IMR-90 (cell line): ENCODE data around the gene SNRPE. TPM values are rescaled to one million over a fixed set of nuclear protein-coding genes. Genes with fewer than 3 reads are reported as not detected.

Experiments
- ATAC-seq: fragments of 200-7000 bp; cut with Tn5 transposase; 2 replicates; pipeline ENCODE4 v1.9.1; 2020; ENCODE audit warnings: low read depth, mild to moderate bottlenecking, moderate library complexity
- BruUV-seq: library from RNA; stranded (reverse); fragments of 400-500 nt; replicated peaks from 2 replicates; lab custom pipeline; 2021; lab: Mats Ljungman, UMichigan
- CTCF ChIA-PET: fragments of 300-600 bp; formaldehyde crosslinking; extraction: SDS; loops from one replicate; lab custom pipeline; 2021; ENCODE audit warnings: antibody characterized with exemption; lab: Yijun Ruan, JAX
- POLR2A ChIA-PET: fragments of 300-600 bp; sonication (Branson Sonifier 250); formaldehyde crosslinking; loops from one replicate; lab custom pipeline; 2022; ENCODE audit warnings: antibody characterized with exemption; ENCODE audit not compliant: unreplicated experiment; lab: Charles Lee
- DNase-seq: peaks from one replicate; pipeline ENCODE4 v3.0.0; 2013
- H2AFZ ChIP-seq: replicated peaks from 2 replicates; pipeline ENCODE3; 2013; ENCODE audit warnings: low read length, mild to moderate bottlenecking; ENCODE audit not compliant: poor library complexity
- H2AK5ac ChIP-seq: 2 replicates; pipeline ENCODE4 v1.6.1; 2013; ENCODE audit warnings: low read depth, low read length, inconsistent platforms
- H2AK9ac ChIP-seq: replicated peaks from 2 replicates; pipeline ENCODE3; 2013; ENCODE audit warnings: mild to moderate bottlenecking, low read depth, low read length, moderate library complexity; ENCODE audit not compliant: poor library complexity
- H2BK120ac ChIP-seq: 2 replicates; pipeline ENCODE4 v1.6.1; 2013; ENCODE audit warnings: low read depth, low read length, inconsistent platforms
- H2BK15ac ChIP-seq: 3 replicates; pipeline ENCODE4 v1.6.1; 2013; ENCODE audit warnings: low read depth, low read length, inconsistent platforms
- H2BK20ac ChIP-seq: 2 replicates; pipeline ENCODE4 v1.6.1; 2013; ENCODE audit warnings: low read depth, mild to moderate bottlenecking, inconsistent platforms, low read length, moderate library complexity
- H2BK5ac ChIP-seq: 2 replicates; pipeline ENCODE4 v1.6.1; 2013; ENCODE audit warnings: mild to moderate bottlenecking, low read depth, low read length, inconsistent platforms; ENCODE audit not compliant: poor library complexity, severe bottlenecking
- H3K14ac ChIP-seq: replicated peaks from 2 replicates; pipeline ENCODE4 v1.6.1; 2013; ENCODE audit warnings: low read depth, low read length, inconsistent platforms
- H3K18ac ChIP-seq: 2 replicates; pipeline ENCODE4 v1.6.1; 2013; ENCODE audit warnings: low read depth, low read length, control low read depth
- H3K23ac ChIP-seq: 2 replicates; pipeline ENCODE4 v1.6.1; 2013; ENCODE audit warnings: low read depth, low read length, inconsistent platforms
- H3K27ac ChIP-seq: 2 replicates; pipeline ENCODE4 v1.5.1; 2013; ENCODE audit warnings: mild to moderate bottlenecking, control low read depth, low read length; ENCODE audit not compliant: insufficient read depth
- H3K27me3 ChIP-seq: 2 replicates; pipeline ENCODE4 v1.6.1; 2013; ENCODE audit warnings: low read length; ENCODE audit not compliant: control insufficient read depth, insufficient read depth
- H3K36me3 ChIP-seq: 2 replicates; pipeline ENCODE4 v1.6.1; 2013; ENCODE audit warnings: low read length, mixed read lengths; ENCODE audit not compliant: control insufficient read depth, insufficient read depth
- H3K4ac ChIP-seq: 2 replicates; pipeline ENCODE4 v1.6.1; 2013; ENCODE audit warnings: low read depth, low read length, inconsistent platforms
- H3K4me1 ChIP-seq: 2 replicates; pipeline ENCODE4 v1.6.1; 2013; ENCODE audit warnings: low read length, mixed read lengths; ENCODE audit not compliant: control insufficient read depth, insufficient read depth
- H3K4me2 ChIP-seq: 2 replicates; pipeline ENCODE4 v1.6.1; 2013; ENCODE audit warnings: low read depth, mild to moderate bottlenecking, control low read depth, low read length, moderate library complexity
- H3K4me3 ChIP-seq: 2 replicates; pipeline ENCODE4 v1.5.1; 2013; ENCODE audit warnings: low read depth, mild to moderate bottlenecking, control low read depth, low read length, moderate library complexity; ENCODE audit not compliant: insufficient read depth
- H3K56ac ChIP-seq: 2 replicates; pipeline ENCODE4 v1.6.1; 2013; ENCODE audit warnings: low read length, inconsistent platforms; ENCODE audit not compliant: insufficient read depth; ENCODE audit errors: extremely low read depth
- H3K79me1 ChIP-seq, 2 experiments: 2 replicates each; pipeline ENCODE4 v1.6.1; 2013; ENCODE audit warnings: low read length in 2 of 2, inconsistent platforms in 1 of 2, low read depth in 1 of 2
- H3K9ac ChIP-seq: 2 replicates; pipeline ENCODE4 v1.6.1; 2013; ENCODE audit warnings: low read depth, low read length, control low read depth
- H3K9me1 ChIP-seq: 2 replicates; pipeline ENCODE4 v1.6.1; 2013; ENCODE audit warnings: low read length, inconsistent platforms; ENCODE audit not compliant: insufficient read depth
- H3K9me3 ChIP-seq: 2 replicates; pipeline ENCODE4 v1.6.1; 2013; ENCODE audit warnings: low read length; ENCODE audit not compliant: control insufficient read depth, insufficient read depth
- H4K20me1 ChIP-seq: 2 replicates; pipeline ENCODE4 v1.6.1; 2013; ENCODE audit warnings: low read length, inconsistent platforms; ENCODE audit not compliant: insufficient read depth
- H4K5ac ChIP-seq: 2 replicates; pipeline ENCODE4 v1.6.1; 2013; ENCODE audit warnings: mild to moderate bottlenecking, low read depth, low read length, control low read depth
- H4K8ac ChIP-seq, 2 experiments: 2 replicates each; pipeline ENCODE4 v1.6.1; 2013; ENCODE audit warnings: low read depth in 2 of 2, low read length in 2 of 2, control low read depth in 1 of 2, inconsistent platforms in 1 of 2
- H4K91ac ChIP-seq: 2 replicates; pipeline ENCODE4 v1.6.1; 2013; ENCODE audit warnings: low read depth, low read length, inconsistent platforms; ENCODE audit not compliant: insufficient read depth
- CEBPB ChIP-seq: IDR thresholded peaks from 2 replicates; pipeline ENCODE4 v1.6.1; 2012; ENCODE audit warnings: low read depth, low read length, improper control_type of control experiment
- RCOR1 ChIP-seq: IDR thresholded peaks from 2 replicates; pipeline ENCODE4 v1.6.1; 2012; ENCODE audit warnings: mild to moderate bottlenecking, low read length, improper control_type of control experiment; ENCODE audit not compliant: insufficient replicate concordance
- WGBS, 2 experiments: methylation state at CpG; one replicate each; pipeline versions ENCODE4 v1.1.5 to v1.1.7; 2013; ENCODE audit warnings: missing lambda C conversion rate in 2 of 2; ENCODE audit not compliant: insufficient read length in 1 of 2; ENCODE audit errors: extremely low coverage in 2 of 2; 5-methylcytosine and 5-hydroxymethylcytosine counted together
- dilution Hi-C: fragments of 300-500 bp; cut with HindIII; formaldehyde crosslinking; loops from one replicate; pipeline ENCODE4 v1.14.3; 2018; ENCODE audit warnings: low sequenced_read_pairs; ENCODE audit not compliant: unreplicated experiment
- in situ Hi-C: fragments of 300-500 bp; cut with MboI; formaldehyde crosslinking; loops from 3 replicates; pipeline ENCODE4 v1.14.3; 2019; ENCODE audit warnings: low sequenced_read_pairs, inconsistent platforms, mixed read lengths
- intact Hi-C: fragments of 100-400 bp; cut with micrococcal nuclease; formaldehyde crosslinking; loops from 2 replicates; pipeline ENCODE4 v1.10.0; 2022
- polyA plus RNA-seq, 3 experiments: library from polyadenylated mRNA; depleted of rRNA; stranded (reverse); fragments of >200 nt; gene quantifications; 2 replicates each; pipeline ENCODE4 v1.2.3, GENCODE V29; 2012; ENCODE audit warnings: low replicate concordance in 1 of 3
- total RNA-seq: library from RNA; depleted of rRNA; stranded (reverse); fragments of >200 nt; gene quantifications from 2 replicates; pipeline ENCODE4 v1.2.3, GENCODE V29; 2012

SNRPE gene
- total and polyA plus RNA-seq, 2 of the 4 experiments (the other 2 are of a cell fraction): 43.6 to 219 TPM

- Histone ChIP-seq H3K4me1 (peaks cover 7% of the 10 kb centered on the region), H2BK15ac (peak overlapping the region; percentile 27; the same call in 1 of the 3 replicates), H2AK9ac (no peak overlapping the region), H3K56ac (no peak overlapping the region), H3K23ac (no peak overlapping the region), H3K4me3 (no peak overlapping the region), H2AFZ (no peak overlapping the region), H4K8ac (peak overlapping the region in 1 of 2 experiments; percentile 45; a peak in 1 of 4 replicates), H3K18ac (peak overlapping the region; percentile 90), H3K14ac (peak overlapping the region; percentile 31; the same call in 1 of the 2 replicates), H2BK120ac (peak overlapping the region; percentile 81), H2BK20ac (peak overlapping the region; percentile 95), H3K4ac (peak overlapping the region; percentile 36; the same call in 1 of the 2 replicates), H4K91ac (peak overlapping the region; percentile 65; the same call in 1 of the 2 replicates), H2AK5ac (peak overlapping the region; percentile 5; the same call in 1 of the 2 replicates), H3K9ac (no peak overlapping the region), H4K5ac (peak overlapping the region; percentile 71; the same call in 1 of the 2 replicates), H3K27me3 (no peaks in the 10 kb centered on the region), H3K4me2 (no peak overlapping the region), H3K9me1 (peaks cover 8% of the 10 kb centered on the region; the same call in 1 of the 2 replicates), H3K27ac (no peak overlapping the region), H2BK5ac (peak overlapping the region; percentile 38), H3K9me3 (no peaks in the 10 kb centered on the region), H3K36me3 (no peaks in the 10 kb centered on the region), H4K20me1 (no peaks in the 10 kb centered on the region), H3K79me1 (0 out of 4 replicates have a peak, but pooled peaks cover 0 to 4% of the 10 kb centered on the region in 2 experiments)
- ChIA-PET POLR2A (no interaction called here), CTCF (interaction anchor here (0.7 kb wide), 1 partner anchor 152 kb away, joined by 4 read pairs; no protein-coding TSS in a partner anchor)
- no TSS peak for BruUV-seq
- whole genome bisulfite sequencing, 2 experiments: no CpG with 5 or more reads among the region's 3 CpGs
- in situ Hi-C loops (no loop called here), intact Hi-C loops (no loop called here), dilution Hi-C loops (no loop called here)
- TF ChIP-seq CEBPB: peak; percentile 67
- no peak for TF ChIP-seq RCOR1
- DNase-seq (peak; percentile 39), ATAC-seq (peak; percentile 42; the same call in 1 of the 2 replicates)
Measured at GRCh38 chr1:203914292-203914691, 52.9 kb downstream of the SNRPE start.
